HG02798 (cell line): ENCODE data around the gene TMEM40.
"Not testable (repeated sequence)": the region's sequence is repeated elsewhere in the genome, so short reads cannot be mapped to it uniquely, and the experiment has no call there.

Source experiments
- ATAC-seq: cut with Tn5 transposase; IDR thresholded peaks from one replicate; pipeline ENCODE4 v1.9.1; 2021; ENCODE audit warnings: mild to moderate bottlenecking; ENCODE audit not compliant: unreplicated experiment, poor library complexity

TMEM40 gene

GRCh38 chr3:12724794-12725193, 34.3 kb downstream of the TMEM40 start:
- no peak for ATAC-seq

GRCh38 chr3:12723362-12723761, 35.7 kb downstream of the TMEM40 start:
- ATAC-seq, result not testable (repeated sequence)

- no peak for ATAC-seq
These were observed 36.8 kb downstream of the TMEM40 start for GRCh38 chr3:12722226-12722625.

- ATAC-seq, result peak; percentile 72
These were observed 38.8 kb downstream of the TMEM40 start for GRCh38 chr3:12719984-12720898.

- no peak for ATAC-seq
These were observed 39.5 kb downstream of the TMEM40 start for GRCh38 chr3:12719541-12719940.

- no peak for ATAC-seq
These were observed 42.4 kb downstream of the TMEM40 start for GRCh38 chr3:12716605-12717151.

- no peak for ATAC-seq
These were observed 44.8 kb downstream of the TMEM40 start for GRCh38 chr3:12714278-12714677.

- ATAC-seq, result no peak
These were observed 49.0 kb downstream of the TMEM40 start for GRCh38 chr3:12710062-12710461.

- ATAC-seq, result no peak
These were observed 49.7 kb downstream of the TMEM40 start for GRCh38 chr3:12709334-12709733.

GRCh38 chr3:12708584-12709192, 50.4 kb downstream of the TMEM40 start:
- no peak for ATAC-seq

- no peak for ATAC-seq
These were observed 51.6 kb downstream of the TMEM40 start for GRCh38 chr3:12707449-12707848.

- peak; percentile 95 for ATAC-seq
These were observed 52.4 kb downstream of the TMEM40 start for GRCh38 chr3:12706504-12707253.

GRCh38 chr3:12705981-12706380, 53.1 kb downstream of the TMEM40 start:
- no peak for ATAC-seq

GRCh38 chr3:12705374-12705926, 53.6 kb downstream of the TMEM40 start:
- no peak for ATAC-seq

GRCh38 chr3:12702501-12702900, 56.6 kb downstream of the TMEM40 start:
- ATAC-seq, result no peak

- ATAC-seq, result not testable (repeated sequence)
These were observed 57.5 kb downstream of the TMEM40 start for GRCh38 chr3:12701601-12702000.

- no peak for ATAC-seq
These were observed 58.3 kb downstream of the TMEM40 start for GRCh38 chr3:12700800-12701199.

GRCh38 chr3:12695916-12696315, 63.1 kb downstream of the TMEM40 start:
- no peak for ATAC-seq

GRCh38 chr3:12695112-12695511, 63.9 kb downstream of the TMEM40 start:
- ATAC-seq, result no peak

GRCh38 chr3:12692444-12692843, 66.6 kb downstream of the TMEM40 start:
- no peak for ATAC-seq
